ENCODE measurements around the gene DHRS7. TPM values are rescaled to one million over a fixed set of nuclear protein-coding genes. Genes with fewer than 3 reads are reported as not detected.

Gene DHRS7
- total and polyA plus RNA-seq, 2 of the 8 experiments (the other 6 are each of a cell fraction or from before 2014, with no cell fraction given), result 10.8 to 27.5 TPM

- no peaks in the 10 kb centered on the region for H3K4me1 ChIP-seq (replicated peaks in 1 of 4; ENCODE audit: control insufficient read depth in 3 of 4, insufficient read depth in 4 of 4, low read length in 3 of 4)
- H3K56ac ChIP-seq (replicated peaks; ENCODE audit: insufficient read length, low read depth, low read length), result no peak overlapping the region
- H3K79me1 ChIP-seq (ENCODE audit: low read depth, low read length), result no peaks in the 10 kb centered on the region
- no peak overlapping the region for H3K4me3 ChIP-seq (ENCODE audit: extremely low read depth in 1 of 4, insufficient read depth in 2 of 4, low read depth in 3 of 4, low read length in 4 of 4)
- H3K9ac ChIP-seq (replicated peaks in 1 of 4; ENCODE audit: extremely low read depth in 1 of 4, low read depth in 3 of 4, low read length in 3 of 4), result no peak overlapping the region
- TF ChIP-seq CBX5 (IDR thresholded peaks at IDR 0.05; ENCODE audit: low read depth, low read length) (no peak), FOSL1 (IDR thresholded peaks at IDR 0.05; ENCODE audit: insufficient read depth, low read depth, low read length) (no peak), ASH2L (IDR thresholded peaks at IDR 0.05; ENCODE audit: low read length) (no peak), TEAD4 (IDR thresholded peaks at IDR 0.05; ENCODE audit: low read depth, low read length) (no peak), SP4 (IDR thresholded peaks at IDR 0.05; ENCODE audit: low read length) (no peak), JUND (IDR thresholded peaks at IDR 0.05; ENCODE audit: low read length) (no peak), SP1 (IDR thresholded peaks at IDR 0.05; ENCODE audit: low read depth, low read length) (no peak), SIRT6 (IDR thresholded peaks at IDR 0.05; ENCODE audit: low read length) (no peak), TAF7 (optimal IDR thresholded peaks at IDR 0.05; ENCODE audit: borderline replicate concordance, low read depth, low read length) (no peak), BCL11A (IDR thresholded peaks at IDR 0.05; ENCODE audit: low read depth in 2 of 2, low read length in 2 of 2) (no peak), CTBP2 (IDR thresholded peaks at IDR 0.05; ENCODE audit: borderline replicate concordance, insufficient read depth, insufficient read length, low read length) (no peak), HDAC2 (IDR thresholded peaks at IDR 0.05; ENCODE audit: borderline replicate concordance in 1 of 2, low read depth in 2 of 2, low read length in 2 of 2) (no peak)
- H2BK5ac ChIP-seq (ENCODE audit: low read depth, low read length), result no peak overlapping the region
- DNase-seq (ENCODE audit: low read depth in 1 of 2, low spot score in 2 of 2) (no peak), FAIRE-seq (no peak)
- CTCF ChIA-PET (ENCODE audit: partially characterized antibody), result no interaction called here
- POLR2A ChIA-PET (ENCODE audit: partially characterized antibody), result no interaction called here
- no peak overlapping the region for H3K4ac ChIP-seq (replicated peaks; ENCODE audit: insufficient read length, low read depth, low read length)
- no peak overlapping the region for H3K23ac ChIP-seq (ENCODE audit: insufficient read length)
- peaks cover 3 to 7% of the 10 kb centered on the region in 2 experiments for H4K20me1 ChIP-seq (replicated peaks in 1 of 2; ENCODE audit: control insufficient read depth in 1 of 2, insufficient read depth in 2 of 2, low read length in 2 of 2)
- no peak overlapping the region for H4K91ac ChIP-seq (replicated peaks; ENCODE audit: insufficient read length, low read length)
- H3K23me2 ChIP-seq (ENCODE audit: low read depth, low read length), result no peaks in the 10 kb centered on the region
- H4K5ac ChIP-seq (ENCODE audit: insufficient read length, low read depth, low read length), result no peak overlapping the region
- H2BK12ac ChIP-seq (ENCODE audit: low read depth, low read length), result no peak overlapping the region
- WGBS, 2 experiments (ENCODE audit: extremely low coverage in 1 of 2, insufficient coverage in 1 of 2, insufficient read length in 1 of 2, insufficient replicate concordance in 2 of 2, low coverage in 1 of 2, low lambda C conversion rate in 2 of 2, missing lambda C conversion rate in 1 of 2), result 82% methylated on average over 2 of the region's 2 CpGs; no CpG with 5 or more reads in 1 of the 2 experiments
- peaks cover 0 to 7% (median 2%) of the 10 kb centered on the region in 4 experiments; a peak in 2 of 8 replicates for H3K36me3 ChIP-seq (ENCODE audit: control insufficient read depth in 2 of 4, insufficient read depth in 4 of 4, low read length in 3 of 4)
- no peak overlapping the region for H2BK15ac ChIP-seq (ENCODE audit: low read length)
- H2BK120ac ChIP-seq (replicated peaks; ENCODE audit: low read depth, low read length), result no peak overlapping the region
- no peak overlapping the region for H4K8ac ChIP-seq (ENCODE audit: extremely low read depth, insufficient read depth, low read length)
- H3K9me3 ChIP-seq (ENCODE audit: insufficient read depth in 2 of 2, low read depth in 1 of 2, low read length in 1 of 2), result no peaks in the 10 kb centered on the region
- H3K14ac ChIP-seq (ENCODE audit: insufficient read length), result no peak overlapping the region
- H3K18ac ChIP-seq (ENCODE audit: extremely low read depth, low read length), result no peak overlapping the region
- no peak overlapping the region for H2BK20ac ChIP-seq (ENCODE audit: low read length)
- peaks cover 0 to 85% of the 10 kb centered on the region in 2 experiments; a peak in 3 of 4 replicates for H3K79me2 ChIP-seq (ENCODE audit: control insufficient read depth in 1 of 2, insufficient read depth in 2 of 2, low read length in 2 of 2)
- H2AFZ ChIP-seq (ENCODE audit: low read length), result no peak overlapping the region
- H3K27ac ChIP-seq (ENCODE audit: low read depth, low read length), result no peak overlapping the region
- H3K4me2 ChIP-seq (ENCODE audit: insufficient read depth in 1 of 2, low read depth in 2 of 2, low read length in 2 of 2), result no peak overlapping the region
- H2AK5ac ChIP-seq (ENCODE audit: low read depth, low read length), result no peak overlapping the region
- no peaks in the 10 kb centered on the region for H3K27me3 ChIP-seq (replicated peaks in 1 of 4; ENCODE audit: control insufficient read depth in 3 of 4, extremely low read depth in 1 of 4, insufficient read depth in 3 of 4, low read length in 3 of 4)
Observed at GRCh38 chr14:60102389-60102788, 62.8 kb downstream of the DHRS7 start.
